Suprapubic skin (tissue), 4 donors: ENCODE results near the gene RNF39. TPM values are rescaled to one million over a fixed set of nuclear protein-coding genes. Genes with fewer than 3 reads are reported as not detected.
"Not testable (repeated sequence)": the region's sequence is repeated elsewhere in the genome, so short reads cannot be mapped to it uniquely, and the experiment has no call there.

Experiments used
- DNase-seq, 2 donors: peaks; one replicate each; pipeline ENCODE4 v3.0.0-alpha.2; 2019; ENCODE audit warnings: low spot score in 2 of 2
- H3K27ac ChIP-seq: fragments of 200-600 bp; sonication (generic); one replicate; pipeline ENCODE4 v1.5.1; 2019
- H3K27me3 ChIP-seq: fragments of 200-600 bp; sonication (generic); one replicate; pipeline ENCODE4 v1.5.1; 2019
- H3K36me3 ChIP-seq: fragments of 200-600 bp; sonication (generic); one replicate; pipeline ENCODE4 v1.5.1; 2019
- H3K4me1 ChIP-seq: fragments of 200-600 bp; sonication (generic); one replicate; pipeline ENCODE4 v1.5.1; 2019
- H3K4me3 ChIP-seq: fragments of 200-600 bp; sonication (generic); one replicate; pipeline ENCODE4 v1.5.1; 2019; ENCODE audit warnings: mild to moderate bottlenecking
- H3K9me3 ChIP-seq: fragments of 200-600 bp; sonication (generic); one replicate; pipeline ENCODE4 v1.5.1; 2019
- EP300 ChIP-seq: sonication (generic); formaldehyde crosslinking; IDR thresholded peaks from one replicate; pipeline ENCODE4 v1.6.1; 2017; ENCODE audit warnings: antibody characterized with exemption
- POLR2A ChIP-seq, 2 donors: fragments of 450-650 bp; IDR thresholded peaks; one replicate each; pipeline ENCODE4 v1.6.1; 2017; ENCODE audit warnings: antibody characterized with exemption in 2 of 2, mild to moderate bottlenecking in 2 of 2, moderate library complexity in 2 of 2
- POLR2AphosphoS5 ChIP-seq, 3 donors: sonication (generic); formaldehyde crosslinking; IDR thresholded peaks; one replicate each; pipeline ENCODE4 v1.6.1; 2017; ENCODE audit warnings: antibody characterized with exemption in 3 of 3
- WGBS: methylation state at CpG from one replicate; pipeline ENCODE4 v1.1.5; 2018; 5-methylcytosine and 5-hydroxymethylcytosine counted together
- total RNA-seq, 4 donors: library from RNA; depleted of rRNA; stranded (reverse); fragments of >200 nt; gene quantifications; one replicate each; pipeline ENCODE4 v1.1.0, GENCODE V29; 2016
- TF ChIP-seq, protein P1 (sequence below), 2 donors: fragments of 200-600 bp in 1 of 2; fragments of 450-650 bp in 1 of 2; sonication (generic) in 1 of 2; IDR thresholded peaks; one replicate each; pipeline ENCODE4 v1.5.1; 2016 to 2019; ENCODE audit warnings: antibody characterized with exemption in 2 of 2, mild to moderate bottlenecking in 1 of 2, moderate library complexity in 1 of 2

Gene RNF39, protein sequence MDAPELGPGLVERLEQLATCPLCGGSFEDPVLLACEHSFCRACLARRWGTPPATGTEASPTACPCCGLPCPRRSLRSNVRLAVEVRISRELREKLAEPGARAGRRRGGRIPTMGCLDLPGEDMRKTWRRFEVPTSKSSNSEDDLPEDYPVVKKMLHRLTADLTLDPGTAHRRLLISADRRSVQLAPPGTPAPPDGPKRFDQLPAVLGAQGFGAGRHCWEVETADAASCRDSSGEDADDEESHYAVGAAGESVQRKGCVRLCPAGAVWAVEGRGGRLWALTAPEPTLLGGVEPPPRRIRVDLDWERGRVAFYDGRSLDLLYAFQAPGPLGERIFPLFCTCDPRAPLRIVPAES
- total RNA-seq, result 10 to 100 TPM; 29.1 to 73.1 (median 44.6) TPM

- H3K9me3 ChIP-seq, result no peaks in the 10 kb centered on the region
- no peak for DNase-seq
These were observed at the start of gene RNF39 for GRCh38 chr6:30075094-30075789. Gene RNF39, minus strand, starts transcription at chr6:30075769. Its CDS starts 184 bp downstream, at chr6:30075585.

GRCh38 chr6:30122515-30122914, 46.9 kb upstream of the RNF39 start:
- TF ChIP-seq, protein P1, sequence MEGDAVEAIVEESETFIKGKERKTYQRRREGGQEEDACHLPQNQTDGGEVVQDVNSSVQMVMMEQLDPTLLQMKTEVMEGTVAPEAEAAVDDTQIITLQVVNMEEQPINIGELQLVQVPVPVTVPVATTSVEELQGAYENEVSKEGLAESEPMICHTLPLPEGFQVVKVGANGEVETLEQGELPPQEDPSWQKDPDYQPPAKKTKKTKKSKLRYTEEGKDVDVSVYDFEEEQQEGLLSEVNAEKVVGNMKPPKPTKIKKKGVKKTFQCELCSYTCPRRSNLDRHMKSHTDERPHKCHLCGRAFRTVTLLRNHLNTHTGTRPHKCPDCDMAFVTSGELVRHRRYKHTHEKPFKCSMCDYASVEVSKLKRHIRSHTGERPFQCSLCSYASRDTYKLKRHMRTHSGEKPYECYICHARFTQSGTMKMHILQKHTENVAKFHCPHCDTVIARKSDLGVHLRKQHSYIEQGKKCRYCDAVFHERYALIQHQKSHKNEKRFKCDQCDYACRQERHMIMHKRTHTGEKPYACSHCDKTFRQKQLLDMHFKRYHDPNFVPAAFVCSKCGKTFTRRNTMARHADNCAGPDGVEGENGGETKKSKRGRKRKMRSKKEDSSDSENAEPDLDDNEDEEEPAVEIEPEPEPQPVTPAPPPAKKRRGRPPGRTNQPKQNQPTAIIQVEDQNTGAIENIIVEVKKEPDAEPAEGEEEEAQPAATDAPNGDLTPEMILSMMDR (IDR thresholded peaks at IDR 0.05), result no peak
- no peak for TF ChIP-seq POLR2A (IDR thresholded peaks at IDR 0.05)
- TF ChIP-seq POLR2AphosphoS5 (IDR thresholded peaks at IDR 0.05), result no peak
- TF ChIP-seq EP300, result no peak
- Histone ChIP-seq H3K9me3 (no peaks in the 10 kb centered on the region), H3K4me1 (peaks cover 2% of the 10 kb centered on the region), H3K36me3 (no peaks in the 10 kb centered on the region), H3K4me3 (no peak overlapping the region), H3K27ac (no peak overlapping the region), H3K27me3 (peaks cover 22% of the 10 kb centered on the region)
- WGBS, result 19% methylated on average over 2 of the region's 2 CpGs
- no peak for DNase-seq

More at GRCh38 chr6:30075094-30075789, at the start of gene RNF39:
- peak within 1 kb of the TSS; percentile 89 for H3K27ac ChIP-seq
- H3K4me3 ChIP-seq, result peak within 1 kb of the TSS; percentile 65
- H3K27me3 ChIP-seq, result peaks cover 33% of the 10 kb centered on the region
- H3K36me3 ChIP-seq, result peaks cover 12% of the 10 kb centered on the region
- peaks cover 43% of the 10 kb centered on the region for H3K4me1 ChIP-seq
- WGBS, result under 1% methylated on average over 26 of the region's 64 CpGs
- TF ChIP-seq, protein P1 (IDR thresholded peaks at IDR 0.05), result no peak
- TF ChIP-seq POLR2AphosphoS5 (IDR thresholded peaks at IDR 0.05), result peak in 1 of 3 donors; percentile 55

- no peak for TF ChIP-seq POLR2A (IDR thresholded peaks at IDR 0.05)
- TF ChIP-seq, protein P1 (IDR thresholded peaks at IDR 0.05), result no peak
- TF ChIP-seq EP300, result no peak
- no peak for TF ChIP-seq POLR2AphosphoS5 (IDR thresholded peaks at IDR 0.05)
- no peak for DNase-seq
- no peaks in the 10 kb centered on the region for H3K4me1 ChIP-seq
- no peaks in the 10 kb centered on the region for H3K9me3 ChIP-seq
- H3K27ac ChIP-seq, result no peak overlapping the region
- H3K36me3 ChIP-seq, result no peaks in the 10 kb centered on the region
- 84% methylated on average over 10 of the region's 10 CpGs for WGBS
- H3K27me3 ChIP-seq, result peaks cover 16% of the 10 kb centered on the region
- H3K4me3 ChIP-seq, result no peak overlapping the region
These were observed 46.1 kb upstream of the RNF39 start for GRCh38 chr6:30121446-30122366.

DNA sequence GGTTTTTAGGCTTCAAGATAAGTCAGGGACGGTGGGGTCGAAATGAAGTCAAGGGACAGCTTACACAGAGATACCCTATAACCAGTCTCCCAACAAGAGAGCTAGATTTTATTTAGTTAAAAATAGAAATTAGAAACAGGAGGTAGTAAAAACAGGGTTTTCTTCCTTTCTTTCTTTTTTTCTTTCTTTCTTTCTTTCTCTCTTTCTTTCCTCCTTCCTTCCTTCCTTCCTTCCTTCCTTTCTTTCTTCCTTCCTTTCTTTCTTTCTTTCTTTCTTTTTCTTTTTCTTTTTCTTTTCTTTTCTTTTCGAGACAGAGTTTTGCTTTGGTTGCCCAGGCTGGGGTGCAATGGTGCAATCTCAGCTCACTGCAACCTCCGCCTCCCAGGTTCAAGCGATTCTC, 43.1 kb upstream of the RNF39 start:
- 92% methylated on average over 5 of the region's 5 CpGs for WGBS
- DNase-seq, H3K9me3 ChIP-seq: not testable (repeated sequence)

GRCh38 chr6:30116724-30117123, 41.2 kb upstream of the RNF39 start:
- no peaks in the 10 kb centered on the region for H3K9me3 ChIP-seq
- no peaks in the 10 kb centered on the region for H3K4me1 ChIP-seq
- WGBS, result 74% methylated on average over 6 of the region's 6 CpGs
- H3K27me3 ChIP-seq, result peaks cover 43% of the 10 kb centered on the region
- H3K27ac ChIP-seq, result no peak overlapping the region
- no peak overlapping the region for H3K4me3 ChIP-seq
- TF ChIP-seq POLR2AphosphoS5 (IDR thresholded peaks at IDR 0.05) (no peak), EP300 (no peak), POLR2A (IDR thresholded peaks at IDR 0.05) (no peak)
- TF ChIP-seq, protein P1 (IDR thresholded peaks at IDR 0.05), result no peak
- no peak for DNase-seq
- H3K36me3 ChIP-seq, result no peaks in the 10 kb centered on the region

More for the DNA sequence above, 43.1 kb upstream of the RNF39 start:
- not testable (repeated sequence) for H3K36me3 ChIP-seq, H3K4me3 ChIP-seq, H3K4me1 ChIP-seq, H3K27ac ChIP-seq
- H3K27me3 ChIP-seq, result peaks cover 24% of the 10 kb centered on the region
